Measurements from ENCODE around the gene BRINP1.

GRCh38 chr9:119224431-119224830, 144.8 kb downstream of the BRINP1 start:
- TF ChIP-seq CTCF (IDR thresholded peaks at IDR 0.05) (no peak), ZFX (IDR thresholded peaks at IDR 0.05; ENCODE audit: borderline replicate concordance) (no peak)
